NT2/D1 (cell line): Measurements from ENCODE around the gene MYOF.

Experiments
- DNase-seq: peaks from one replicate; pipeline ENCODE4 v3.0.0-alpha.2; 2011; ENCODE audit warnings: low read depth, low spot score
- H3K27me3 ChIP-seq: 2 replicates; pipeline ENCODE4 v1.6.0; 2011; ENCODE audit warnings: mild to moderate bottlenecking; ENCODE audit not compliant: insufficient read length, insufficient read depth
- H3K36me3 ChIP-seq: 2 replicates; pipeline ENCODE4 v1.6.1; 2011; ENCODE audit warnings: mild to moderate bottlenecking, low read length, mixed read lengths; ENCODE audit not compliant: insufficient read depth, insufficient read length
- H3K4me1 ChIP-seq: 2 replicates; pipeline ENCODE4 v1.5.1; 2011; ENCODE audit not compliant: insufficient read depth, insufficient read length
- H3K4me3 ChIP-seq: 2 replicates; pipeline ENCODE4 v1.5.1; 2011; ENCODE audit warnings: low read depth; ENCODE audit not compliant: insufficient read length
- H3K9ac ChIP-seq: 2 replicates; pipeline ENCODE4 v1.6.0; 2011; ENCODE audit warnings: low read depth; ENCODE audit not compliant: insufficient read length
- H3K9me3 ChIP-seq: 2 replicates; pipeline ENCODE4 v1.5.1; 2011; ENCODE audit warnings: mild to moderate bottlenecking, low read length; ENCODE audit not compliant: insufficient read depth
- SUZ12 ChIP-seq: IDR thresholded peaks from 2 replicates; pipeline ENCODE4 v1.6.1; 2011; ENCODE audit not compliant: insufficient read length, insufficient read depth; ENCODE audit errors: extremely low read depth
- YY1 ChIP-seq: IDR thresholded peaks from 2 replicates; pipeline ENCODE4 v1.6.1; 2011; ENCODE audit not compliant: insufficient read length, insufficient read depth
- ZNF274 ChIP-seq: IDR thresholded peaks from 2 replicates; pipeline ENCODE4 v1.6.1; 2011; ENCODE audit warnings: mild to moderate bottlenecking, low read depth, low read length

Gene MYOF

GRCh38 chr10:93406364-93407145 lies 75.6 kb downstream of the MYOF start:
- H3K4me3 ChIP-seq = no peak overlapping the region
- H3K9ac ChIP-seq = peak overlapping the region; percentile 10
- no peaks in the 10 kb centered on the region for H3K9me3 ChIP-seq
- peaks cover 40% of the 10 kb centered on the region for H3K36me3 ChIP-seq
- TF ChIP-seq YY1 = no peak
- no peaks in the 10 kb centered on the region for H3K27me3 ChIP-seq
- no peaks in the 10 kb centered on the region for H3K4me1 ChIP-seq
- DNase-seq = no peak

GRCh38 chr10:93404048-93404354 lies 78.1 kb downstream of the MYOF start:
- H3K9ac ChIP-seq = no peak overlapping the region
- DNase-seq = no peak
- H3K9me3 ChIP-seq = no peaks in the 10 kb centered on the region
- no peak overlapping the region for H3K4me3 ChIP-seq
- peaks cover 46% of the 10 kb centered on the region for H3K36me3 ChIP-seq
- no peaks in the 10 kb centered on the region for H3K4me1 ChIP-seq
- H3K27me3 ChIP-seq = no peaks in the 10 kb centered on the region
- no peak for TF ChIP-seq ZNF274
- no peak for TF ChIP-seq SUZ12
- no peak for TF ChIP-seq YY1

DNA sequence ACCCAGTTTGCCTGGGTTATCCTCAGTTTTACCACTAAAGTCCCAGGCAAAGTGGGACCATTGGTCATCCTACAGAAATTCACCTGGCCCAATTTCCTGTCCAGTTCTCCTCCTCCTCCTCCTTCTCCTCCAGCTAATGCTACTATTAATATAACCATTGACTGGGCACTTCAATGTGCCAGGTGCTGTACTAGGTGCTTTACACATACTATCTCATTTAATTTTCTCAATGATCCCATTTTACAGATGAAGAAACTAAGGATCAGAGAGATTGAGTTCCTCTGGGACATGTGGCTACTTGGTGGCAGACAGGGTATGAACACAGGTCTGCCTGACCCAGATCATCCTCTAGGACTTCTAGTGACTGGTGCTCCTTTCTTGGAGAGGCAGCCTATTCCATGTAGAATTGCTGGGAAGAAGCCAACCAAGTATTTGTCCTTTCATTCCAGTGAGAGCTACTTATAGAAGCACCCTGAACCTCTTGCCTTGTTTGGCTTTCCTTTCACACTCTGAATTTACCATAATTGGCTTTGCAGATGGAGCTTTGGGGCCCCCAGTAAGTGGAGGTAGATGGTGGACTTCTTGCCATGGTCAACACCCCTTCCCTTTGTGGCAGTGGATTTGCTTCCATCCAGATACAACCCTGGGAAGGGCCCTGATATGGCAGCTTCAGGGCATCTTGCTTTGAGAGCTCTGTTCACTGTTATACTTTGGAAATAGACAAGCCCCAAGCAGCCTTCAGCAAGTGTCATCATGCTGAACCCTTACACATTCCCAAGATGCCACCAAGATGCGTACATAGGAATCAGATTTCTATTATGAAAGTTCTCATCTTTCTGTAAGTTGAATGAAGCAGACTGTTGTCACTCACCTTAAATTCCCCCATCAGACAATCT lies 78.7 kb downstream of the MYOF start:
- TF ChIP-seq ZNF274 (no peak), YY1 (no peak), SUZ12 (no peak)
- no peak for DNase-seq
- no peak overlapping the region for H3K4me3 ChIP-seq
- H3K27me3 ChIP-seq = no peaks in the 10 kb centered on the region
- no peak overlapping the region for H3K9ac ChIP-seq
- peaks cover 46% of the 10 kb centered on the region for H3K36me3 ChIP-seq
- no peaks in the 10 kb centered on the region for H3K9me3 ChIP-seq
- H3K4me1 ChIP-seq = no peaks in the 10 kb centered on the region

- Histone ChIP-seq H3K4me1 (no peaks in the 10 kb centered on the region), H3K36me3 (peaks cover 53% of the 10 kb centered on the region), H3K9me3 (no peaks in the 10 kb centered on the region), H3K4me3 (no peak overlapping the region), H3K27me3 (no peaks in the 10 kb centered on the region), H3K9ac (no peak overlapping the region)
- DNase-seq = no peak
- no peak for TF ChIP-seq SUZ12
- no peak for TF ChIP-seq YY1
- TF ChIP-seq ZNF274 = no peak
These were observed 79.9 kb downstream of the MYOF start for GRCh38 chr10:93402192-93402591.

- H3K36me3 ChIP-seq = peaks cover 57% of the 10 kb centered on the region
- TF ChIP-seq SUZ12 (no peak), ZNF274 (no peak), YY1 (no peak)
- H3K4me3 ChIP-seq = no peak overlapping the region
- no peak overlapping the region for H3K9ac ChIP-seq
- no peak for DNase-seq
- no peaks in the 10 kb centered on the region for H3K4me1 ChIP-seq
- H3K27me3 ChIP-seq = no peaks in the 10 kb centered on the region
- no peaks in the 10 kb centered on the region for H3K9me3 ChIP-seq
These were observed 83.6 kb downstream of the MYOF start for GRCh38 chr10:93398528-93398927.

DNA sequence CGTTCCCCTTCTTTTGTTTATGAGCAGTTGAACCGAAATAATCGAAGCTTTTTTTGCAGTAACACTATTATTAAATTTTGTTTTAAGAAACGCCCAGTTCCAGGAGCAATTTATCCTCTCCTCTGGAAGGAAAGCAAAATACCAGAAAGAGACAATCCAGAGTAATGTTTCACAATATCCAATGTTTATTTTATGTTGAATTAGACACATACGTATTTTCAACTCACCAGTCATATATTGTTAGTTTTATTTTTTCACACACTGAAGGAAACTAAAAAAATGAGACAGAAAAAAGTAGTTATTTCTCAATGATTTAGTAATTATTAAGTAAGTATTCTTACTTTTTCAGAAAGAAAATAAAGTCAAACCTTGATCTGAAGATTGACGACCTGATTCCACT lies 85.1 kb downstream of the MYOF start:
- no peak for DNase-seq
- Histone ChIP-seq H3K27me3 (no peaks in the 10 kb centered on the region), H3K9ac (no peak overlapping the region), H3K4me1 (no peaks in the 10 kb centered on the region), H3K4me3 (no peak overlapping the region), H3K9me3 (no peaks in the 10 kb centered on the region), H3K36me3 (peaks cover 45% of the 10 kb centered on the region)
- no peak for TF ChIP-seq YY1
- no peak for TF ChIP-seq SUZ12
- no peak for TF ChIP-seq ZNF274

DNA sequence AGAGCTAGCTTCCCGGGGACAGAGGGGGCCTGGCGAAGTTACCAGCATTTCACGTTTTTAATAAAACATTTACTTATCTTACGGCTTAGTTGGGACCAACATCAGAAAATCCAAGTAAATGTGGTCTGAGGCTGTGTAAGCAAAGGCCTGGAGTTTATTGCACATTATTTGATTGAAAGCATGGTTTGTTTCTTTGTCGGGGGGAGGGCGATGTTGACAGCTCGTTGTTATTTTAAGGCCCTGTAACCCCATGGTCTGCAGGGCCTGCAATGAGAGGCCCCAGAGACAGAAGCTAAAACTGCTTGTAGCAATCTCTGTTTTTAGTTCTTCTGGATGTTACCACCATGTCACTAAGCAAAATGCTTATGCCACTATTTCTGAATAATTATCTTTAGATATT lies 88.9 kb downstream of the MYOF start:
- DNase-seq = no peak
- Histone ChIP-seq H3K4me3 (no peak overlapping the region), H3K27me3 (no peaks in the 10 kb centered on the region), H3K9ac (no peak overlapping the region), H3K9me3 (no peaks in the 10 kb centered on the region), H3K4me1 (no peaks in the 10 kb centered on the region), H3K36me3 (peaks cover 28% of the 10 kb centered on the region)
- TF ChIP-seq SUZ12 (no peak), YY1 (no peak), ZNF274 (no peak)
